GM12878 (cell line): ENCODE data around the gene FRS3. TPM values are rescaled to one million over a fixed set of nuclear protein-coding genes. Genes with fewer than 3 reads are reported as not detected.

Source experiments
- ASH2L ChIP-seq: fragments of 300-600, 200-600 bp; sonication (generic); IDR thresholded peaks from 2 replicates; pipeline ENCODE4 v1.6.1; 2017; ENCODE audit warnings: low read depth, mild to moderate bottlenecking, borderline replicate concordance
- CBFB ChIP-seq: IDR thresholded peaks from 2 replicates; pipeline ENCODE4 v1.6.1; 2016; ENCODE audit warnings: antibody characterized with exemption, low read depth
- CHD1 ChIP-seq: IDR thresholded peaks from 2 replicates; pipeline ENCODE4 v1.6.1; 2012; ENCODE audit warnings: low read depth, low read length, improper control_type of control experiment
- EGR1 ChIP-seq, 2 experiments: IDR thresholded peaks; 1 replicate in 1 of 2; 2 replicates in 1 of 2; pipeline ENCODE4 v1.6.1; 2011 to 2012; ENCODE audit warnings: low read depth in 2 of 2, low read length in 2 of 2, borderline replicate concordance in 1 of 2, mild to moderate bottlenecking in 1 of 2, moderate library complexity in 1 of 2
- ESRRA ChIP-seq: IDR thresholded peaks from 2 replicates; pipeline ENCODE4 v1.6.1; 2012; ENCODE audit warnings: mild to moderate bottlenecking, low read length, improper control_type of control experiment
- HDAC2 ChIP-seq: fragments of 200-600 bp; sonication (generic); IDR thresholded peaks from 2 replicates; pipeline ENCODE4 v1.6.1; 2017
- IRF3 ChIP-seq: fragments of 450-650 bp; IDR thresholded peaks from 2 replicates; pipeline ENCODE4 v1.6.1; 2014; ENCODE audit warnings: mild to moderate bottlenecking
- IRF4 ChIP-seq: IDR thresholded peaks from 2 replicates; pipeline ENCODE4 v1.6.1; 2011; ENCODE audit warnings: low read depth, low read length
- KLF5 ChIP-seq: fragments of 450-650 bp; IDR thresholded peaks from 2 replicates; pipeline ENCODE4 v1.6.1; 2014; ENCODE audit warnings: mild to moderate bottlenecking; ENCODE audit not compliant: partially characterized antibody
- MEF2B ChIP-seq: fragments of 450-650 bp; IDR thresholded peaks from 2 replicates; pipeline ENCODE4 v1.6.1; 2018; ENCODE audit warnings: mild to moderate bottlenecking, moderate library complexity; ENCODE audit not compliant: partially characterized antibody, poor library complexity, severe bottlenecking
- MTA3 ChIP-seq: IDR thresholded peaks from 2 replicates; pipeline ENCODE4 v1.6.1; 2012; ENCODE audit warnings: low read length, inconsistent platforms, borderline replicate concordance
- NRF1 ChIP-seq: conservative IDR thresholded peaks from 2 replicates; pipeline ENCODE4 v1.6.1; 2011; ENCODE audit warnings: mild to moderate bottlenecking, low read depth, low read length, improper control_type of control experiment
- PML ChIP-seq: IDR thresholded peaks from 2 replicates; pipeline ENCODE4 v1.6.1; 2012; ENCODE audit warnings: low read length, inconsistent platforms
- POU2F2 ChIP-seq: IDR thresholded peaks from 3 replicates; pipeline ENCODE4 v1.6.1; 2011; ENCODE audit warnings: low read depth, mild to moderate bottlenecking, low read length, borderline replicate concordance
- RCOR1 ChIP-seq: conservative IDR thresholded peaks from 2 replicates; pipeline ENCODE4 v1.6.1; 2012; ENCODE audit warnings: low read depth, low read length, improper control_type of control experiment
- REST ChIP-seq: IDR thresholded peaks from 2 replicates; pipeline ENCODE4 v1.6.1; 2012; ENCODE audit warnings: mild to moderate bottlenecking, low read depth, low read length
- SMARCA5 ChIP-seq: fragments of 450-650 bp; IDR thresholded peaks from 2 replicates; pipeline ENCODE4 v1.6.1; 2017; ENCODE audit warnings: mild to moderate bottlenecking
- SUPT20H ChIP-seq: IDR thresholded peaks from 2 replicates; pipeline ENCODE4 v1.6.1; 2011; ENCODE audit warnings: low read depth, mild to moderate bottlenecking, low read length, moderate library complexity, borderline replicate concordance; ENCODE audit not compliant: control insufficient read depth
- TCF7 ChIP-seq: IDR thresholded peaks from 2 replicates; pipeline ENCODE4 v1.6.1; 2014; ENCODE audit warnings: antibody characterized with exemption, borderline replicate concordance
- YBX1 ChIP-seq: fragments of 450-650 bp; IDR thresholded peaks from 2 replicates; pipeline ENCODE4 v1.6.1; 2016; ENCODE audit warnings: antibody characterized with exemption
- ZBED1 ChIP-seq: IDR thresholded peaks from 2 replicates; pipeline ENCODE4 v1.6.1; 2016; ENCODE audit warnings: borderline replicate concordance
- ZNF274 ChIP-seq: IDR thresholded peaks from one replicate; pipeline ENCODE4 v1.8.0; 2011; ENCODE audit not compliant: insufficient read length, insufficient read depth
- polyA plus RNA-seq, 11 experiments: library from polyadenylated mRNA; depleted of rRNA in 4 of 11; unstranded in 6 of 11; stranded (reverse) in 5 of 11; fragments of >200 nt; fragmentation: Nextera tagmentation in 4 of 11; fragmentation: Illumina TruSeq in 1 of 11; extraction: Ambion mirVana in 4 of 11; extraction: Trizol in 1 of 11; gene quantifications; 1 replicate in 1 of 11; 2 replicates in 10 of 11; pipeline versions ENCODE4 v1.2.1 to v1.2.3, GENCODE V29; 2011 to 2016; ENCODE audit warnings: inconsistent platforms in 2 of 11, missing spikeins in 2 of 11, low read depth in 1 of 11
- total RNA-seq, 4 experiments: library from RNA; depleted of rRNA in 3 of 4; stranded (reverse); fragments of >200 nt in 3 of 4; fragmentation: Illumina TruSeq in 1 of 4; extraction: Trizol in 1 of 4; gene quantifications; 2 replicates each; pipeline versions ENCODE4 v1.2.1 to v1.2.3, GENCODE V29; 2013 to 2021
- TF ChIP-seq, protein P1 (sequence below): IDR thresholded peaks from 2 replicates; pipeline ENCODE4 v1.6.1; 2011; ENCODE audit warnings: borderline replicate concordance, low read depth, mild to moderate bottlenecking, moderate library complexity, low read length; ENCODE audit not compliant: insufficient read depth, poor library complexity, severe bottlenecking
- TF ChIP-seq, protein P2 (sequence below): fragments of 450-650 bp; IDR thresholded peaks from 2 replicates; pipeline ENCODE4 v1.6.1; 2017; ENCODE audit warnings: mild to moderate bottlenecking

FRS3 gene
- total and polyA plus RNA-seq, 10 of the 15 experiments (the other 5 are each of a cell fraction or from before 2014, with no cell fraction given) = 0.05 to 3.4 (median 1.5) TPM

- TF ChIP-seq REST (no peak), CHD1 (no peak), EGR1 (IDR thresholded peaks at IDR 0.05; ENCODE audit: borderline replicate concordance in 1 of 2, low read depth in 2 of 2, low read length in 2 of 2) (peak in 1 of 2 experiments; percentile 68; a peak in 1 of 3 replicates), RCOR1 (0 out of 2 replicates have a peak, but pooled peaks have one; percentile 53), IRF4 (no peak; the same call in 1 of the 2 replicates), PML (no peak), SUPT20H (no peak), HDAC2 (no peak), SMARCA5 (peak; percentile 21; the same call in 1 of the 2 replicates), ZBED1 (peak; percentile 68; the same call in 1 of the 2 replicates), MTA3 (no peak), ZNF274 (no peak), ESRRA (0 out of 2 replicates have a peak, but pooled peaks have one; percentile 67), MEF2B (peak; percentile 84), NRF1 (no peak), ASH2L (no peak), TCF7 (no peak), YBX1 (no peak), KLF5 (peak; percentile 22), CBFB (peak; percentile 95), POU2F2 (peak; percentile 70), IRF3 (no peak)
- TF ChIP-seq, protein P1, sequence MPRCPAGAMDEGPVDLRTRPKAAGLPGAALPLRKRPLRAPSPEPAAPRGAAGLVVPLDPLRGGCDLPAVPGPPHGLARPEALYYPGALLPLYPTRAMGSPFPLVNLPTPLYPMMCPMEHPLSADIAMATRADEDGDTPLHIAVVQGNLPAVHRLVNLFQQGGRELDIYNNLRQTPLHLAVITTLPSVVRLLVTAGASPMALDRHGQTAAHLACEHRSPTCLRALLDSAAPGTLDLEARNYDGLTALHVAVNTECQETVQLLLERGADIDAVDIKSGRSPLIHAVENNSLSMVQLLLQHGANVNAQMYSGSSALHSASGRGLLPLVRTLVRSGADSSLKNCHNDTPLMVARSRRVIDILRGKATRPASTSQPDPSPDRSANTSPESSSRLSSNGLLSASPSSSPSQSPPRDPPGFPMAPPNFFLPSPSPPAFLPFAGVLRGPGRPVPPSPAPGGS = peak; percentile 85
- TF ChIP-seq, protein P2, sequence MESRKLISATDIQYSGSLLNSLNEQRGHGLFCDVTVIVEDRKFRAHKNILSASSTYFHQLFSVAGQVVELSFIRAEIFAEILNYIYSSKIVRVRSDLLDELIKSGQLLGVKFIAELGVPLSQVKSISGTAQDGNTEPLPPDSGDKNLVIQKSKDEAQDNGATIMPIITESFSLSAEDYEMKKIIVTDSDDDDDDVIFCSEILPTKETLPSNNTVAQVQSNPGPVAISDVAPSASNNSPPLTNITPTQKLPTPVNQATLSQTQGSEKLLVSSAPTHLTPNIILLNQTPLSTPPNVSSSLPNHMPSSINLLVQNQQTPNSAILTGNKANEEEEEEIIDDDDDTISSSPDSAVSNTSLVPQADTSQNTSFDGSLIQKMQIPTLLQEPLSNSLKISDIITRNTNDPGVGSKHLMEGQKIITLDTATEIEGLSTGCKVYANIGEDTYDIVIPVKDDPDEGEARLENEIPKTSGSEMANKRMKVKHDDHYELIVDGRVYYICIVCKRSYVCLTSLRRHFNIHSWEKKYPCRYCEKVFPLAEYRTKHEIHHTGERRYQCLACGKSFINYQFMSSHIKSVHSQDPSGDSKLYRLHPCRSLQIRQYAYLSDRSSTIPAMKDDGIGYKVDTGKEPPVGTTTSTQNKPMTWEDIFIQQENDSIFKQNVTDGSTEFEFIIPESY = no peak
Observed at GRCh38 chr6:41732591-41733359, 46.9 kb downstream of the FRS3 start (continued).
